Keratinocyte (primary cell): Measurements from ENCODE around the gene FLT3LG. TPM values are rescaled to one million over a fixed set of nuclear protein-coding genes. Genes with fewer than 3 reads are reported as not detected.

Source experiments
- DNase-seq: peaks from one replicate; pipeline ENCODE4 v3.0.0-alpha.2; 2011; ENCODE audit warnings: low read depth, missing footprints, low spot score
- FAIRE-seq: peaks from 2 replicates; lab custom pipeline; 2011; peaks lifted over from hg19 to GRCh38; lab: Jason Lieb, UNC
- H2AFZ ChIP-seq: 2 replicates; pipeline ENCODE4 v1.6.0; 2012; ENCODE audit warnings: low read length, control low read depth, inconsistent platforms; ENCODE audit not compliant: control insufficient read depth
- H3K27ac ChIP-seq: 2 replicates; pipeline ENCODE4 v1.5.1; 2011; ENCODE audit warnings: low read length; ENCODE audit not compliant: control insufficient read depth, insufficient read depth
- H3K27me3 ChIP-seq: 3 replicates; pipeline ENCODE4 v1.6.0; 2011; ENCODE audit warnings: low read length; ENCODE audit not compliant: control insufficient read depth, insufficient read depth; ENCODE audit errors: extremely low read depth
- H3K36me3 ChIP-seq, 2 experiments: 2 replicates in 1 of 2; 3 replicates in 1 of 2; pipeline ENCODE4 v1.5.1; 2011; ENCODE audit warnings: low read length in 2 of 2, mild to moderate bottlenecking in 1 of 2; ENCODE audit not compliant: control insufficient read depth in 2 of 2, insufficient read depth in 2 of 2; ENCODE audit errors: extremely low read depth in 1 of 2
- H3K4me1 ChIP-seq: 3 replicates; pipeline ENCODE4 v1.5.1; 2011; ENCODE audit warnings: low read length; ENCODE audit not compliant: control insufficient read depth, insufficient read depth; ENCODE audit errors: extremely low read depth
- H3K4me2 ChIP-seq: 3 replicates; pipeline ENCODE4 v1.6.0; 2011; ENCODE audit warnings: low read depth, low read length; ENCODE audit not compliant: control insufficient read depth, insufficient read depth; ENCODE audit errors: extremely low read depth
- H3K4me3 ChIP-seq, 3 experiments: fragments of 200-600 bp in 1 of 3; sonication (generic) in 1 of 3; 2 replicates in 2 of 3; 3 replicates in 1 of 3; pipeline ENCODE4 v1.5.1; 2011 to 2016; ENCODE audit warnings: low read length in 3 of 3, mild to moderate bottlenecking in 3 of 3, control low read depth in 2 of 3, inconsistent platforms in 1 of 3, low read depth in 1 of 3, mixed read lengths in 1 of 3, mixed run types in 1 of 3, moderate library complexity in 1 of 3; ENCODE audit not compliant: control insufficient read depth in 2 of 3, insufficient read depth in 2 of 3; ENCODE audit errors: extremely low read depth in 1 of 3
- H3K79me2 ChIP-seq: 2 replicates; pipeline ENCODE4 v1.6.0; 2012; ENCODE audit warnings: low read length; ENCODE audit not compliant: control insufficient read depth, insufficient read depth
- H3K9ac ChIP-seq: 3 replicates; pipeline ENCODE4 v1.6.0; 2011; ENCODE audit warnings: low read length; ENCODE audit not compliant: control insufficient read depth, insufficient read depth; ENCODE audit errors: extremely low read depth
- H3K9me1 ChIP-seq: 3 replicates; pipeline ENCODE4 v1.6.0; 2011; ENCODE audit warnings: low read length; ENCODE audit not compliant: control insufficient read depth, insufficient read depth; ENCODE audit errors: extremely low read depth
- H3K9me3 ChIP-seq: 2 replicates; pipeline ENCODE4 v1.5.1; 2012; ENCODE audit warnings: low read depth, low read length; ENCODE audit not compliant: control insufficient read depth
- H4K20me1 ChIP-seq: 3 replicates; pipeline ENCODE4 v1.6.0; 2011; ENCODE audit warnings: low read length; ENCODE audit not compliant: control insufficient read depth, insufficient read depth; ENCODE audit errors: extremely low read depth
- EZH2 ChIP-seq: IDR thresholded peaks from one replicate; pipeline ENCODE4 v1.6.1; 2012; ENCODE audit warnings: inconsistent platforms, mild to moderate bottlenecking, low read length, moderate library complexity
- dilution Hi-C: fragments of 300-500 bp; cut with MboI; formaldehyde crosslinking; loops from one replicate; pipeline ENCODE4 v1.7.0; 2020; ENCODE audit warnings: low sequenced_read_pairs; ENCODE audit not compliant: extremely low pct_ligation_motif_present
- polyA plus RNA-seq, 5 experiments: library from polyadenylated mRNA; depleted of rRNA in 3 of 5; stranded (reverse) in 3 of 5; stranded (forward) in 1 of 5; unstranded in 1 of 5; fragments of >200 nt; gene quantifications; 1 replicate in 1 of 5; 2 replicates in 3 of 5; 3 replicates in 1 of 5; pipeline versions ENCODE4 v1.2.1 to v1.2.3, GENCODE V29; 2011 to 2012; ENCODE audit warnings: missing spikeins in 2 of 5, low read depth in 1 of 5, low replicate concordance in 1 of 5
- TF ChIP-seq, protein P1 (sequence below), 3 experiments: IDR thresholded peaks in 1 of 3; conservative IDR thresholded peaks in 1 of 3; optimal IDR thresholded peaks in 1 of 3; 2 replicates in 2 of 3; 3 replicates in 1 of 3; pipeline versions ENCODE3 to v1.5.1; 2011; ENCODE audit warnings: low read length in 3 of 3, mild to moderate bottlenecking in 3 of 3, moderate library complexity in 2 of 3, control low read depth in 1 of 3, inconsistent platforms in 1 of 3; ENCODE audit not compliant: insufficient read depth in 2 of 3; ENCODE audit errors: extremely low read depth in 1 of 3

Gene FLT3LG
- polyA plus RNA-seq, 1 donor (not counting 4 experiments of a cell fraction or from before 2014, with no cell fraction given), result 0.80 TPM

GRCh38 chr19:49430172-49430677 is 43.8 kb upstream of the FLT3LG start:
- no peaks in the 10 kb centered on the region for H3K9me3 ChIP-seq
- H2AFZ ChIP-seq, result no peak overlapping the region
- no peak overlapping the region for H3K4me3 ChIP-seq
- peaks cover 92% of the 10 kb centered on the region for H3K27me3 ChIP-seq
- no peak for FAIRE-seq
- peaks cover 7% of the 10 kb centered on the region for H3K4me1 ChIP-seq
- dilution Hi-C loops, result no loop called here
- TF ChIP-seq, protein P1, sequence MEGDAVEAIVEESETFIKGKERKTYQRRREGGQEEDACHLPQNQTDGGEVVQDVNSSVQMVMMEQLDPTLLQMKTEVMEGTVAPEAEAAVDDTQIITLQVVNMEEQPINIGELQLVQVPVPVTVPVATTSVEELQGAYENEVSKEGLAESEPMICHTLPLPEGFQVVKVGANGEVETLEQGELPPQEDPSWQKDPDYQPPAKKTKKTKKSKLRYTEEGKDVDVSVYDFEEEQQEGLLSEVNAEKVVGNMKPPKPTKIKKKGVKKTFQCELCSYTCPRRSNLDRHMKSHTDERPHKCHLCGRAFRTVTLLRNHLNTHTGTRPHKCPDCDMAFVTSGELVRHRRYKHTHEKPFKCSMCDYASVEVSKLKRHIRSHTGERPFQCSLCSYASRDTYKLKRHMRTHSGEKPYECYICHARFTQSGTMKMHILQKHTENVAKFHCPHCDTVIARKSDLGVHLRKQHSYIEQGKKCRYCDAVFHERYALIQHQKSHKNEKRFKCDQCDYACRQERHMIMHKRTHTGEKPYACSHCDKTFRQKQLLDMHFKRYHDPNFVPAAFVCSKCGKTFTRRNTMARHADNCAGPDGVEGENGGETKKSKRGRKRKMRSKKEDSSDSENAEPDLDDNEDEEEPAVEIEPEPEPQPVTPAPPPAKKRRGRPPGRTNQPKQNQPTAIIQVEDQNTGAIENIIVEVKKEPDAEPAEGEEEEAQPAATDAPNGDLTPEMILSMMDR (optimal IDR thresholded peaks at IDR 0.05 in 1 of 3, IDR thresholded peaks at IDR 0.05 in 1 of 3, conservative IDR thresholded peaks at IDR 0.05 in 1 of 3; ENCODE audit: extremely low read depth in 1 of 3, insufficient read depth in 2 of 3, low read length in 3 of 3), result no peak
- DNase-seq, result no peak
- H3K4me2 ChIP-seq, result no peak overlapping the region
- no peaks in the 10 kb centered on the region for H3K79me2 ChIP-seq
- no peak overlapping the region for H3K9ac ChIP-seq
- H3K27ac ChIP-seq, result no peak overlapping the region
- H4K20me1 ChIP-seq, result no peaks in the 10 kb centered on the region
- H3K36me3 ChIP-seq, result no peaks in the 10 kb centered on the region
- H3K9me1 ChIP-seq, result no peaks in the 10 kb centered on the region

GRCh38 chr19:49430678-49431329 is 43.2 kb upstream of the FLT3LG start:
- Histone ChIP-seq H3K27ac (no peak overlapping the region), H3K36me3 (no peaks in the 10 kb centered on the region), H3K4me2 (no peak overlapping the region), H3K79me2 (no peaks in the 10 kb centered on the region), H3K4me3 (no peak overlapping the region), H3K4me1 (peaks cover 7% of the 10 kb centered on the region), H3K9me1 (no peaks in the 10 kb centered on the region), H3K27me3 (peaks cover 92% of the 10 kb centered on the region), H4K20me1 (no peaks in the 10 kb centered on the region), H3K9me3 (no peaks in the 10 kb centered on the region), H2AFZ (no peak overlapping the region), H3K9ac (no peak overlapping the region)
- FAIRE-seq, result no peak
- TF ChIP-seq EZH2, result no peak
- TF ChIP-seq, protein P1 (optimal IDR thresholded peaks at IDR 0.05 in 1 of 3, IDR thresholded peaks at IDR 0.05 in 1 of 3, conservative IDR thresholded peaks at IDR 0.05 in 1 of 3; ENCODE audit: extremely low read depth in 1 of 3, insufficient read depth in 2 of 3, low read length in 3 of 3), result peak; percentile 34 to 73 (median 36)
- DNase-seq, result no peak
- dilution Hi-C loops, result no loop called here
